ENCODE measurements around the gene ASTN2.

DNA sequence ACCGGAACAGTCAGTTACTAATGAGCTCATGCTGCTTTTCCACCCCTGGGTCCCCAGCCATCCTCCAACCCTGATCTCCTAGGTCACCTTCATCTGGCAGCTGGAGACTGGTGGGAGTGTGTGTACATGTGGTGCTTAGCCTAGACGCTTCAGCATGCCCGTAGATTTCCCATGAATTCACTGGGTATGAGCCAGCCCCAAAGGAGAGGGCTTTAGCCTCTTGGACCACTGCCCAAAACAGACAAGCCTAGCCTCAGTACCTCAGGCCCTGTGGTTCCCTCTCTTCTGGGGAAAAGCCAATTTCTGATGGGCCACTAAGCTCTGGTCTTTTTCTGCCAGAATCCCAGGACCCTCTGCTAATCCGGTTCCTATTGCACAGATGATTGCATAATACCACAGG, 48.0 kb upstream of the ASTN2 start:
- no peak for TF ChIP-seq CTCF (IDR thresholded peaks at IDR 0.05; ENCODE audit: extremely low read depth in 1 of 2, insufficient read depth in 1 of 2, low read depth in 1 of 2, low read length in 2 of 2)
- no peak for TF ChIP-seq POLR2A (IDR thresholded peaks at IDR 0.05; ENCODE audit: low read depth, low read length)
- TF ChIP-seq, protein P1, sequence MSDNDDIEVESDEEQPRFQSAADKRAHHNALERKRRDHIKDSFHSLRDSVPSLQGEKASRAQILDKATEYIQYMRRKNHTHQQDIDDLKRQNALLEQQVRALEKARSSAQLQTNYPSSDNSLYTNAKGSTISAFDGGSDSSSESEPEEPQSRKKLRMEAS (IDR thresholded peaks at IDR 0.05; ENCODE audit: insufficient read depth, insufficient read length), result no peak
- TF ChIP-seq POLR2AphosphoS5 (IDR thresholded peaks at IDR 0.05; ENCODE audit: insufficient read depth, low read depth, low read length), result no peak
- no peak for TF ChIP-seq EZH2 (IDR thresholded peaks at IDR 0.05; ENCODE audit: borderline replicate concordance, low read depth, low read length, severe bottlenecking)

Data from endothelial cell of umbilical vein (primary cell).